ENCODE measurements around the gene SOX1. TPM values are rescaled to one million over a fixed set of nuclear protein-coding genes. Genes with fewer than 3 reads are reported as not detected.

SOX1 gene
- total RNA-seq, 1 donor from 2014 or later: not detected

- DNase-seq: no peak
- peaks cover 24% of the 10 kb centered on the region for H3K4me1 ChIP-seq
- H3K36me3 ChIP-seq: no peaks in the 10 kb centered on the region
- H3K9me3 ChIP-seq (replicated peaks): no peaks in the 10 kb centered on the region
- H3K4me3 ChIP-seq: no peak overlapping the region
- TF ChIP-seq CTCF (IDR thresholded peaks at IDR 0.05; ENCODE audit: borderline replicate concordance): no peak
- intact Hi-C loops (cut with micrococcal nuclease): no loop called here
- no peak overlapping the region for H3K27ac ChIP-seq (replicated peaks)
- H3K27me3 ChIP-seq (ENCODE audit: low read depth): peaks cover 100% of the 10 kb centered on the region
Measured at GRCh38 chr13:112104881-112105234, 37.9 kb downstream of the SOX1 start.

GRCh38 chr13:112105244-112105681 lies 38.3 kb downstream of the SOX1 start:
- peaks cover 100% of the 10 kb centered on the region for H3K27me3 ChIP-seq (ENCODE audit: low read depth)
- no peak for TF ChIP-seq CTCF (IDR thresholded peaks at IDR 0.05; ENCODE audit: borderline replicate concordance)
- no peaks in the 10 kb centered on the region for H3K36me3 ChIP-seq
- H3K4me3 ChIP-seq: no peak overlapping the region
- H3K9me3 ChIP-seq (replicated peaks): no peaks in the 10 kb centered on the region
- intact Hi-C loops (cut with micrococcal nuclease): no loop called here
- no peak overlapping the region for H3K27ac ChIP-seq (replicated peaks)
- no peak for DNase-seq
- peaks cover 24% of the 10 kb centered on the region for H3K4me1 ChIP-seq

- Histone ChIP-seq H3K9me3 (replicated peaks) (no peaks in the 10 kb centered on the region), H3K36me3 (no peaks in the 10 kb centered on the region), H3K27ac (replicated peaks) (no peak overlapping the region), H3K4me1 (peaks cover 24% of the 10 kb centered on the region), H3K4me3 (no peak overlapping the region), H3K27me3 (ENCODE audit: low read depth) (peaks cover 100% of the 10 kb centered on the region)
- no peak for TF ChIP-seq CTCF (IDR thresholded peaks at IDR 0.05; ENCODE audit: borderline replicate concordance)
- intact Hi-C loops (cut with micrococcal nuclease): no loop called here
- no peak for DNase-seq
Measured at GRCh38 chr13:112105892-112106291, 38.9 kb downstream of the SOX1 start.

GRCh38 chr13:112106478-112107141 lies 39.7 kb downstream of the SOX1 start:
- TF ChIP-seq CTCF (IDR thresholded peaks at IDR 0.05; ENCODE audit: borderline replicate concordance): no peak
- Histone ChIP-seq H3K27me3 (ENCODE audit: low read depth) (peaks cover 100% of the 10 kb centered on the region), H3K9me3 (replicated peaks) (no peaks in the 10 kb centered on the region), H3K4me3 (no peak overlapping the region), H3K4me1 (peaks cover 24% of the 10 kb centered on the region), H3K27ac (replicated peaks) (no peak overlapping the region), H3K36me3 (no peaks in the 10 kb centered on the region)
- intact Hi-C loops (cut with micrococcal nuclease): no loop called here
- no peak for DNase-seq

GRCh38 chr13:112107289-112107688 lies 40.3 kb downstream of the SOX1 start:
- no peak for DNase-seq
- Histone ChIP-seq H3K27me3 (ENCODE audit: low read depth) (peaks cover 100% of the 10 kb centered on the region), H3K27ac (replicated peaks) (no peak overlapping the region), H3K9me3 (replicated peaks) (no peaks in the 10 kb centered on the region), H3K4me1 (peaks cover 24% of the 10 kb centered on the region), H3K36me3 (no peaks in the 10 kb centered on the region), H3K4me3 (no peak overlapping the region)
- intact Hi-C loops (cut with micrococcal nuclease): no loop called here
- no peak for TF ChIP-seq CTCF (IDR thresholded peaks at IDR 0.05; ENCODE audit: borderline replicate concordance)
